DMS79 treated with DMSO at 0.1 percent for 48 hours (cell line): ENCODE data around the gene TOMT.

Experiments used
- DNase-seq: peaks from one replicate; lab custom pipeline; 2025; lab: John Stamatoyannopoulos, UW

Gene TOMT

DNA sequence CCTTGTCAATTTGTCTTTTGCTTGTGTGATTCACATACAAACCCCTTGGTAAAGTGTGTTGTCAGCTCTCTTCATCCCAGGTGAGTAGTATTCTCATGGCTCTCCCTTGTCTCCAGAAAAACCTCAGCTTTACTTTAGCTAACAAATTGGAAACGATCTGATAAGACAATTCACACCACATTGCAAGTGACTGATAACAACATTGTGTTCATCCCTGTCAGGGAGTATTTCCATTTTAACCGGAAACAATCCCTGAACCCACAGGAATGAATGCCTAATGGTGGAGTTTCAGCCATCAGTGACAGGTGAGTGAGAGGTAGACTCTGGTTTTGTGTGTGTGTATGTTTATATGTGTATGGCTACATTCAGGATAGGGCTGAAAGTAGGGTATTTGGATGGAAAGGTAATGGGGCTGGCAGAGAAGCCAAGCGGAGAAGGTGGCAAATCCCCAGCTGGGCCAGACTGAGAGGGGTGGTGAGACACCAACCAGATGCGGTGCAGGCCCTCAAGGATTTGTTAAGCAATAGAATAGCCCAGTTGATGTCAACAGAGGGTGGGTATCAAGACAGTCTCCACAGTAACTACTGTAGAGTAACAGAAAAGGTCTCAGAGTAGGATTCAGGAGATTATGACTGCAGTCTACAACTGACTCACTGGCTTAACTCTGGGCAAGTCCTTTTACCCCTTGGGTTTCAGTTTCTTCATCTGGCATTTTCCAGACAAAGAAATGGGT, 17.5 kb upstream of the TOMT start:
- DNase-seq = no peak

DNA sequence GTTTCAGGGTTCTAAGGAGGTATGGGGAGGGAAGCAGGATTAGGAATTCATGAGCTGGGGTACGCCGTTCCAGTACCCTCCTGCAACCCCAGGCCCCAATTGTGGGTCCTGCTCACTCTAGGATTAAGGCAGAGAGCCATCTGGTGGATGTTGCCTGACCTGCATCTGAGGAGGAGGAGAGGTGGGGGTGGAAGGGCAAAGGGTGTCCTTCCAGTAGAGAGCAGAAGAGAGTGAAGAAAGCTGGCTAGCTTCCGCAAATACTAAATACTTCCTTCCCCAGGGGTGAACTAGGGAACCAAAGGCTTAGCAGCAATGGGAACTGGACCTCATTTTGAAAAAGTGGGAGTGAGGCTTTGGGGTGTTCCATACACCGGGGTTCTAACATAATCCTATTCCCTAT, 14.4 kb upstream of the TOMT start:
- DNase-seq = peak; percentile 31

DNA sequence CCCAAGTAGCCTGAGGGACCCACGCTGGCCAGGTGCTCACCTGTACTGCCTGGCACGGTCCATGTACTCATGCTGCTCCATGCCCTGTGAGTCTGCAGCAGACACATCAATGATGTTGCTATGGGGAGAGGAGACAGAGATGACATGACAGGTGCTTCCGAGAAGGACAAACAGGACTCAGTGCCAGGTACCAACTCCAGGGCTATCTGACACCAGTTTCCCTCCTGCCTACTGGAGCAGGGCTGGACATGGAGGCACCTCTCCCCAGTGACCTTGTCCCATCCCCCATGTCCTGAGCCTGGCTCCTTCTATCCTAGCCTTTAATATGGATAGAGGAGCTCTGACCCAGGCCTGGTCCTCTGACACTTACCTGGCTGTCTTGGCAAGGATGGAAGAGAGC, 7.0 kb upstream of the TOMT start:
- no peak for DNase-seq

DNA sequence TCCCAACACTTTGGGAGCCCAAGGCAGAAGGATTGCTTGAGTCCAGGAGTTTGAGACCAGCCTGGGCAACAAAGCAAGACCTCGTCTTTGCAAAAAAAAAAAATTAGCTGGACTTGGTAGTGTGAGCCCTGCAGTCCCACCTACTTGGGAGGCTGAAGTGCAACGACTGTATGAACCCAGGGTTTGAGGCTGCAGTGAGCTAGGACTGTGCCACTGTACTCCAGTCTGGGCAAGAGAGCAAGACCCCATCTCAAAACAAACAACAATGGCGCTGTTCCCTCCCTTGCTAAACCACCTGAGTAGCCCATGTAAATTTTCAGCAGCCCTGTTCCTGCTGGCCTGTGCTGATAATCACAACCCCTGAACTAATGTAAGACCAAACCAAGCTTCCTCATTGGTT, 5.7 kb upstream of the TOMT start:
- DNase-seq = no peak

DNA sequence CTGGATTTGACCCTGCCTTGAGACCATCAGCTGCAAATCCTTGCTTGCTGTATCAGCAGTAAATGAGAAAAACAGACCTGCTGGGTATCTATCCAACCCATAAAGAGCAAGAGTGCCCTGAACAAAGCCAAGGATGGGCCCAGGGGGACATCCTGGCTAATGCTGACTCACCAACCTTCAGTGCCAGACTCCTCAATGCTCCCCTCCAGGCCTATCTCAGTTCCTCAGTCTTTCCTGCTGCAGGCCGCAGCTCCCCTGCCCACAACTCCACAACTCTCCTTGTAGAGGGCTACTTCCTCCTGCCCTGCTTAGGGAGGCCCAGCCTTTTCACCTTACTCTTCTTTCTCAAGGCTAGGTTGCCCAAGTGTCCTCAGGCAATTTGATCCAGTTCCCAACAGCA, 5.3 kb upstream of the TOMT start:
- no peak for DNase-seq

DNA sequence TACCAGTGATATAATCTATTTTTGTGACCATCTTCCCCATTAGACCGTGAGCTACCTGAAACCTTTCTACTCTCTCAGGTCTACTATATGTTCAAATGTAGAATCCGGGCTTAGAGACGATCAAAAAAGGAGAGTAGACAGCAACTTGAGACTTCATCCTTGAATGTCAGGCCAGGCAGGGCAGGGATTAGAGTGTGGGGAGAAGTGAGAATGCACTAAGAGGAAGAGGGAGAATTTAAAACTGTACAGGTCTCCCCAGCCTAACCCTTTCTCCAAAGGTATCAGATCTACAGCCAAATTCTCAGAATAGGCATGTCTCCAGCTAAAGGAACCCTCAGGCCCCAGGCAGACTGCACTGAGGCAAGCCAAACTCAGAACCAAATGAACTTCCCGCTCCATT, 3.6 kb upstream of the TOMT start:
- DNase-seq = no peak

DNA sequence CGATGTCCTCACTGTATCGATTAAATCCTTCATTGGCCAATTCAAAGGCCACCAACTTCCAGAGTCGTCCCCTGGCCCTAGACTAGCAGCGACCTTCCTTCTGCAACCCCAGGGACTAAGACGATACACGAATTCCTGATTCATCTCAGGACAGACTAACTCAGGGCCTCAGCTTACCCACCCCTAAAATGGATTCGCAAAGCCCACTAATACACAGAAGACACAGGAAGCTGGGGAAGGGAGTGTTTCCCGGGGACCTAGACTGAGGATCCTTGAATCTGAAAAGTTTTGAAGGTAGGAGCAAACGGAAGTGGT, 3.1 kb upstream of the TOMT start:
- DNase-seq = no peak

DNA sequence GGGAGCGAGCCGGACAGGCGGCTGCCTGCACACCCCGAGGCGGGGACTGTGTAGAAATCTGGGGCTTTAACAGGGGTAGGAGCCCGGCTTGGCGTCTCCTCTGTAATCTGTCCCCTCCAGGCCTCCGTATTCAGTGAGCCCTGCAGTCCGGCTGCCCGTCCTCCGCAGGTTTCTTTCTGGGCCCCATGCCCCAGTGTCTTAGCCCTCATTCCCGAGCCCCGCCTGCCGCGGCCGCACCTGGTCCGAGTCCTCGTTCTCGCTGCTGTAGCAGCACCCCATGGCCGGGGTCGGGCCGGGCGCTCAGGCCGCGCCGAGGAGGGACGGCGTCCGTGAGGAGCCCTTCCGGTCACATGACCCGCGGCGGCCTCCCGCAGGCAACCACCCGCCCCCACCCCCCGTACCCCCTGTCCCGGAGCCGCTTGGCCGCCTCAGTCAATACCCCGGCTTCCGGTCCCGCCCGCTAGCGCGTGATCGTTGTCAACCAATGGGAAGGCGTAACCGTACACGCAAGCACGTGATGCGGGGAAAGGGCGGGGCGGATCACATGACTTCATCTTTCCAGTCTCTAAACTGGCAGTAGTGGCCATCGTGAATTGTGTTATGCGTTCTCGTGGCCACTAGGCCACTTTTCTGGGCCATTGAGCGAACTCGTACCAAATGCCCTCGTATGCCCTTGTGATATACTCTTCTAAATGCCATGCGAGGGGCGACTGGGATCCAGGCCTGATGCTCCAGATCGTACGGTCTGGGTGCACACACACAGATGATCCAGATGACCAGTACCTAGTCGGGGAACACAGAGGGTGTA, 2.6 kb upstream of the TOMT start, which contains the start of gene LAMTOR1:
TSS of gene LAMTOR1 (minus strand) at position 352 of the 808 bp plus-strand sequence. CDS start at position 279, 73 bp downstream.
- peak; percentile 99 for DNase-seq

DNA sequence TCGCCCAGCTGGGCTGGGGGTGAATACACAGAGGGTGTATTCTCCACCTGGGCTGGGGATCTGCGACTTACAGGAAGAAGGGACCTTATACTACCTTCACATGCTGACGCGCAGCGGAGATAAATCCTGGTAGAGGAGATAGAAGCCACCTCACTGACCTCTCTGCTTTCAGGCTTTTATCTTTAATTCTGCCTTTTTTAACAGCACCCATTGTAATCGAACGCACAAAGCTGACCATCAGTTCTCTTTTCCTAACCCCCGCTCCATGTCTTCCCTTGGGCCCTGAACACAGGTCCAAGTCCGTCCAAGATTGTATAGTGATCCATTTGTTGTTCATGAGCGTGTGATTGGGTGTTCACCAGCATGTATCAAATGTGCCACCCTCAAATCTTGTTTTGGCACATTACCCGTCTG, 2.0 kb upstream of the TOMT start:
- no peak for DNase-seq

DNA sequence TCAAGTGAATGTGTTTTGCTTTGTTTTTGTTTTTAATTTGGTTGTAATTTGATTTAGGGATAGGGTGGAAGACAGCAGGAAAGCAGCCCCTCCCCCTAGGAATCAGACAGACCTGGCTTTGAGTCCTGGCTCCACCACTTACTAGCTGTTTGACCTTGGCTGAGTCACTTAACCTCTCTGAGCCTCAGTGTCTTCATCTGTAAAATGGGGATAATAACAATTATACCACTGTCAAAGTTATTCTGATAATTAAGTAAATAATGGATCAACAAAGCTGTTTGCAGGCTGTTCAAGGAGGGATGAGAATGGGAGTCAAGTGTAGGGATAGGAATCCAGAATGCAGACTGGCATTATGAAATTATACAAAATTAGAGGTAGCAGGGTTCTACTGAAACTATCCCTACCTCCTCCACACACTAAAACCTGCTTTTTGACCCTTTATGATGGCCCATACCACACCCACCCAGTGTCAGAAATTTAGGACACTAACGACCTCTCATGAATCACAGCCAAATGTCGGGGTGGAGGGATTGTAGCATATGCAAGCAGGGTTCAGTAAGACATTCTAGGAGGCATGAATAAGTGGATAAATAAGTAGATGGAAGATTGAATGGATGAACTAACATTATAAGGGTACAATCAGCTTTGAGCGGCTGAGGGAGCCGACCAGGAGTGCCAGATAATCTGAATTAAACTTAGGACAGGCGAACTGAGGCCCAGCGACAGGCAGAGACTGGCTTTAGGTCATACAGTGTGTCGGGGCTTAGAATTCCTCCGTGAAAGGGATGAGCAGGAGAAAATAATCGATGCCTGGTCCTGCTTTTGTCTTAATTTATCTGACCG, 5.8 kb downstream of the TOMT start:
- DNase-seq = no peak

DNA sequence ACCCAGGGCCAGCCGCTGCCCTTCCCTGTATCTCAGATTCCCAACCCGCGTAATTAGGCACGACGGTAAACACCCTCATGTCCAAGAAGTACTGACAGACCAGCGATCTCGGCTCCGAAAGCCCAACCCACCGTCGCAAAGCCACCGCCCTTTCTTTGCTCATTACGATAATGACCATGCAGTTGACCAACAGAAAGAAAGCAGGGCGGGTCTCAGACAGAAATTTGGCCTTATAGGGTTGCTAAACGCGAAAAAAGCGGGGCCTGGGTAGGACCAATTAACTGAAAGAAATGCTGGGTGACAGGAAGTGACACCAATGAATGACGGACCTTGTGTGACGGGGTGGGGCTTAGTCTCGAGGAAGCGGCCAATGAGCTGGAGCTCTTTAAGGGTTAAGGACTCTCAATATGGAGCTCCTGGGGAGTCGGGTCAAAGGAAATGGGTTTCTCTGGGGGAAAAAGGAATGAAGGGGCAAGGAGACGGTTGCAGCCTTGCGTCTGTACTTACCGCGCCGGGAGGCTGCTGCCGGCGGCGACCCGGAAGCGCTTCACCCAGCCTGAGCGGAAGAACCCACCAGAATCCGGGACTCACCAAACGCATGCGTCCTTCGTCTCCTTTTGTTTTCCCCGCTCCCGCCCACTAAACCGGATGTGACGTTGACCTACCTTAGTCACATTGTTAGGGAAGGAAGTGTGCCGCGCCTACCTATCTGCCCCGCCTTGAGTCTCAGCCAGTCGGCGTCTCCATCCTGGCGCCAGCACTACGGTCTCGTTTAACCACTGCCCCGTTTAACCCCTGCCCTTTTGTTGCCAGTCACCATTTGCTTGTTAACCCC, 6.6 kb downstream of the TOMT start, which contains the start of gene ANAPC15:
TSS of gene ANAPC15 (minus strand) at position 553 of the 835 bp plus-strand sequence. CDS start 1,419 bp downstream, outside the sequence.
- DNase-seq = peak; percentile 100

DNA sequence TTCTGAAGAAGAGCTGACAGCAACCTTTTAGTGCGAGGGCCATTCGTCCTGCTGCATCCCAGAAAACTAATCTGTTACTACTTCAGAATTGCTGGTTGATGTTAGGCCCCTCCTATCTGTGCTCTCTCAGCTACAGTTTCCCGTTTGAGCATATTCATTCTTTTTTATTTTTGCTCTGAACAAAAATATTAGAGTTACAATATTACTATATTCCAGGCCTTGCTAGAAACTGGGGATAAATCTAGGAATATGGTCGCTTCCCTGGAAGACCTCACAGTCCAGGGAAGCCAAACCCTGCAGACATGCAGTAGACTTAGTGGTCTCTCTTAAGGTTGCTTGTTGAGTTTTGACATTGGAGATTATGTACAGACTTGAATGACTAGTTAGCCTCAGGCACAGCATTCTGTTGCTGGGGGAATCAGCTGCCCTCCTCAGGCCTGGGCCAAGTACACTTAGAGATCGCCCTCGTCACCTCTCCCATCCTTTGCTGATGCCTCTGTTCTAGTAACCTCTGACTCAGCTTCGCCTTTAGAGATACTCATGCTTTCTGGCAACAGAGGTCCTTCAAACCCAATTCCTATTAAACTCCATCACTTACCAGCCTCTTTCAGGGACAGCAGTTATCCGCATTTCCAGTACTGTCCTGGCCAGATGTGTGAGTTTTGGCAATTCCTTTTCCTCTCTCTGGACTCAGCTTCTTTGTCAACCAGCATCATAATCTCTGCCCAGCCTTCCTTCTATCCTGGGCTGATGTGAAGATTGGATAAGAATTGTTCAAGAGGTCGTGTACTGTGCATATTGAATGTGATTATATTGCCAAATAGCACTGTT, 7.5 kb downstream of the TOMT start:
- peak; percentile 82 for DNase-seq

DNA sequence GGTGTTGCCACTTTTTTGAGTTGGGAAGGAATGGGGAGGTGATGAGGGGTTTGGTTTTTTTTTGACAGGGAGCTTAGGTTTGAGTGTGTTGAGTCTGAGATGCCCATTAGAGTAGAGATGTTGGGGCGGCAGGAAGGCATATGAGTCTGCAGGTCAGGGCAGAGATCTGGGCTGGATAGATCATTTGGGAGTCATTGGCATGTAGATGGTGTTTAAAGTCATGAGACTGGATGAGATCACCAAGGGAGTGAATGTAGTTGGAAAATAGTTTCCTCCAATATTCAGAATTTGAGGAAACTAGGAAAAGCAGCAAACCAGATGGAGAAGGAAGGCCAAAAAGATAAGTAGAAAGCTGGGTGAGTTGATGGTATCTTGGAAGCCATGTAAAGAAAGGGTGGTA, 8.8 kb downstream of the TOMT start:
- no peak for DNase-seq

DNA sequence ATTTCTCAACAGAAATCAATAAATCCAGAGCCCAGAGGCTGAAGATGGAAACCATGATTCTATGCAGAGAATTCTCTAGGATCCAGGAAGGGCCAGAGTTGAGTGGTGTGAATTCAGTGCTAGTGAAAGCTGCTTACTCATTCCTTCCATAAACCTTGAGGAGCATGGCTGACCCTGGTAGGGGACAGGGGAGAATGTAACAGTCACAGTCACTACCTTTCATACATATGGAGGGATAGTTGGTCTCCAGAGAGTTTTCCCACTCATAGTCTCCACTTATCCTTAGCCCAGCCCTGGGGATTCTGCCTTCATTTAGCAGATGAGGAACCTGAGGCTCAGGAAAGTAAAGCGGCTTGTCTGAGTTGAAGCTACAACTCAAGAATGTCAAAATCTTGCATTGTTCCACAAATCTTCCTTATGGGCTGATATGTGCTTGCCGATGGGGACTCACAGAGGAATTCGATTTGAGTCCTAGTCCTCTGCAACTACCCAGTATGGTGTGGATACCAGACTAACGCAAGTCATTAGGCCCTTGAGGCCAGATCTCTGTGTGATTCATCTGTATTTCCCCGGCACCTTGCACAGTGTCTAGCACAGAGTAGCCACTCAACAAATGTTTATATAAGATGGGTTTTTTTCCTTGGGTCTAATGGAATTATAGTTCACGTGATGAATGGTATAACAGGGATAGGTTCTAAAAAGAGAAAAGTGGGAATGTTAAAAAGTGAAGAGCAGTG, 10.5 kb downstream of the TOMT start:
- DNase-seq = no peak

DNA sequence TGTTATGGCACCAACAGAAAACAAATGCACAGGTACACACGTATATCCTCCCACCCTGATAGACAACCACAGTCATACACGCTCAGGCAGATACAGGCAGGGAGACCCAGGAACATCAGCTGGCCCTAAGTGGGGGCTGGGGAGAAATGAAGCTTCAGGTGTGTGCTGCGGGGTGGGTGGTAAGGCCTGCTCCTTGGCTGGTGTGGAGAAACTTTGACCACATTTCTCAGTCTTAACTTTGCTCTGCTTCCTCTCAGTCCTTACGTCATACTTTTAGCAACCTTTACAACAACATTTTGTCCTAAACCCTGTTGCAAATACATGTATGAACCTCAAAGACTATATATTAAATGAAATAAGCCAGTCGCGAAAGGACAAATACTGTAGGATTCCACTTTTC, 13.5 kb downstream of the TOMT start:
- DNase-seq = no peak

DNA sequence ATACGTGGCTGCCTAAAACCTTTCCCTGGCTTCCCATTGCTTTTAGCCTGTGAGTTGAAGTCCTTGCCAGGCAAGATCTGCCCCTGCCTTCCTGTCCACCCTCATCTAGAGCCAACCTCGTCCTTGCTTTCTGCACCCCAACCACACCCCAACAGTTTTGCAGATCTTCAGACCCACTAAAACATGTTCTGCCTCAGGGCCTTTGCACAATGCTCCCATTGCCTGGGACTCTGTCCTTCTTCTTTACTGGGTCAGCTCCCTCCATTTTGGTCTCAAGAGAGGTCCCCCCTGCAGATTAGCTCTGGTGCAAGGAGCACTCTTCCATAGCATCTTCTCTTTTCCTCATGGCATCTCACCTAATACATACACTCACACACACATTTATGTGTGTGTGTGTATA, 15.2 kb downstream of the TOMT start:
- DNase-seq = no peak

DNA sequence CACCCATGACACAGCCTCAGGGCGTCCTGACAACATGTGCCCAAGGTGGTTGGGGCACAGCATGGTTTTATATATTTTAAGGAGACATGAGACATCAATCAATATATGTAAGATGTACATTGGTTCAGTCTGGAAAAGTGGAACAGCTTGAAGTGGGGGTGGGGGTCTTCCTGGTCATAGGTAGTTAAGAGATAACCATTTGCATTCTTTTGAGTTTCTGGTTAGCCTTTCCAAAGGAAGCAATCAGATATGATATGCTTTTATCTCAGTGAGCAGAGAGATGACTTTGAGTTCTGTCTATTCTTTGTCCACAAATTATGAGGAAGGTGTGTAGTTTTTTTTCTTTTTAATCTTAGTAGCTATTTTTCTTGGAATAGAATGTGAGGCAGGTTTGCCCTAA, 16.9 kb downstream of the TOMT start:
- DNase-seq = no peak

DNA sequence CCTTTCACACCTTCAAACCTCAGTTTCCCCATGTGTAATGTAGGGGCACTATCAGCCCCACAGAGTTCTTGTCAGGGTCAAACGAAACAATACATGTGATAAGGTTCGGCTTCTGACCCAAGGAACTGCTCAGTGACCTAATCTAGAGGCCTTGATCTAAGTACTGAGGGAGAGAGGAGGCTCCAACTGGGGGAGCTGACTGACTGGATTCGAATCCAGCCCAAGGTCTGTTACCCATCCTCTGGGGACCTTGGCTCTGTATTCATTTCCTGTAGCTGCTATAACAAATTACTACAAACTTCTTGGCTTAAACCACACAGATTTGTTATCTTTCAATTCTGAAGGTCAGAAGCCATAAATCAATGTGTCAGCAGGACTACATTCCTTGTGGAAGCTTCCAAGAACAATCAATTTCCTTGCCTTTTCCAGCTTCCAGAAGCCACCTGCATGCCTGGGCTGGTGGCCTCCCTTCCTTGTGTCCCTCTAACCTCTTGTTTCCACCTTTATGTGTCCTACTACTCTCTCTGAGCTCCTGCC, 17.5 kb downstream of the TOMT start:
- DNase-seq = no peak

DNA sequence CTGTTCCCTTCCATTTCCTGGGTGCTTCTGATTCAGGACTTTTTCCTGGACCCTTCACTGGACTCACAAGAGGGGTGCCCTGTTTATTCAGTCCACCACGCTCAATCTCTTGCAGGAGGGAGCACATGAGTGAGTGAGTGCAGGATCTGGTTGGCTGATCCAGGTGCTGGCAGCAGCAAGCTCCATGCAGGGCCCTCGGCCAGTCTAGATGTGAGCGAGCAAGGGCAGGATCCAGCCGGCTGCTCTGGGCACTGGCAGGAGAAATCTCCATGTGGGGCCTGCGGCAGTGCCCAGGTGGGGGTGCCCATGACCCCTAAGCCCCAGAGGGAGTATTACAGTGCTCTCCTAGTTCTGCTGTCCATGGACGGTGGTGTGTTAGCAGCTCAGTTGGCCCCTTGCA, 18.3 kb downstream of the TOMT start:
- DNase-seq = no peak

DNA sequence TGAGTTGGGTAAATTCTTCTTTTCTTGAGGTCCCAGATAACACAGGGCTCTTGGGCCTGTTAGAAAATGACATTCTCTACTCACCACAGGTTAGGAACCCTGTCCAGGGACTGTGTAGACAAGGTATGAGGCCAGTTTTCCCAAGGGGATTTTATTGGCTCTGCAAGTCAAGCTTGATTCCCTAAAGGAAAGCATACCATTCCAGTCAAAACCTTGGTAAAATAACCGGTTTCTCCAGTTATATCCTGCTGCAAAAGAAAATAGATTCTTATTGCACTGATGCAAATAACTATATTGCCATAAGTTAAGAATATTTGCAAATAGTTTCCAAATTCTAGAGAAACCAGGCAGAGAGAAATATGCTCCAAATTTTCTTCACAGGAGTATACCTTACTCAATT, 20.2 kb downstream of the TOMT start:
- no peak for DNase-seq
